HG03469 (cell line): Measurements from ENCODE around the gene ORAI3.

ENCODE experiments used
- ATAC-seq: cut with Tn5 transposase; IDR thresholded peaks from one replicate; pipeline ENCODE4 v1.9.1; 2021; ENCODE audit warnings: mild to moderate bottlenecking, moderate library complexity, moderate number of reproducible peaks; ENCODE audit not compliant: unreplicated experiment

Gene ORAI3

GRCh38 chr16:30987581-30988190 lies 38.8 kb downstream of the ORAI3 start:
- ATAC-seq = no peak

GRCh38 chr16:30989469-30990047 lies 40.7 kb downstream of the ORAI3 start:
- ATAC-seq = no peak

- ATAC-seq = no peak
These were observed 41.2 kb downstream of the ORAI3 start for GRCh38 chr16:30990105-30990504.

GRCh38 chr16:30991052-30991451 lies 42.2 kb downstream of the ORAI3 start:
- no peak for ATAC-seq

- no peak for ATAC-seq
These were observed 43.5 kb downstream of the ORAI3 start for GRCh38 chr16:30992276-30992780.

- ATAC-seq = no peak
These were observed 44.3 kb downstream of the ORAI3 start for GRCh38 chr16:30992931-30993816.

GRCh38 chr16:30995927-30996323 lies 47.1 kb downstream of the ORAI3 start:
- no peak for ATAC-seq

GRCh38 chr16:30996324-30996984 lies 47.6 kb downstream of the ORAI3 start:
- no peak for ATAC-seq

- ATAC-seq = peak; percentile 55
These were observed 48.3 kb downstream of the ORAI3 start for GRCh38 chr16:30996985-30997724.

- ATAC-seq = no peak
These were observed 49.1 kb downstream of the ORAI3 start for GRCh38 chr16:30997725-30998711.

- no peak for ATAC-seq
These were observed 50.2 kb downstream of the ORAI3 start for GRCh38 chr16:30998852-30999761.

- ATAC-seq = no peak
These were observed 52.0 kb downstream of the ORAI3 start for GRCh38 chr16:31000671-31001382.

- ATAC-seq = no peak
These were observed 52.8 kb downstream of the ORAI3 start for GRCh38 chr16:31001507-31002249.

GRCh38 chr16:31002250-31002700 lies 53.4 kb downstream of the ORAI3 start:
- ATAC-seq = no peak

- no peak for ATAC-seq
These were observed 54.0 kb downstream of the ORAI3 start for GRCh38 chr16:31002862-31003341.

- ATAC-seq = no peak
These were observed 54.9 kb downstream of the ORAI3 start for GRCh38 chr16:31003744-31004143.
